SK-N-MC (cell line): ENCODE results near the gene NFATC2.

Experiments
- EZH2 ChIP-seq: fragments of 200-600 bp; sonication (generic); IDR thresholded peaks from one replicate; pipeline ENCODE4 v1.6.1; 2017; ENCODE audit warnings: antibody characterized with exemption
- FOXP2 ChIP-seq: optimal IDR thresholded peaks from 2 replicates; pipeline ENCODE3; 2011; ENCODE audit warnings: mild to moderate bottlenecking, moderate library complexity; ENCODE audit not compliant: insufficient read depth; ENCODE audit errors: extremely low read length, control extremely low read depth
- POLR2AphosphoS5 ChIP-seq: IDR thresholded peaks from 2 replicates; pipeline ENCODE4 v1.6.1; 2012; ENCODE audit warnings: mild to moderate bottlenecking, low read depth, low read length, borderline replicate concordance

DNA sequence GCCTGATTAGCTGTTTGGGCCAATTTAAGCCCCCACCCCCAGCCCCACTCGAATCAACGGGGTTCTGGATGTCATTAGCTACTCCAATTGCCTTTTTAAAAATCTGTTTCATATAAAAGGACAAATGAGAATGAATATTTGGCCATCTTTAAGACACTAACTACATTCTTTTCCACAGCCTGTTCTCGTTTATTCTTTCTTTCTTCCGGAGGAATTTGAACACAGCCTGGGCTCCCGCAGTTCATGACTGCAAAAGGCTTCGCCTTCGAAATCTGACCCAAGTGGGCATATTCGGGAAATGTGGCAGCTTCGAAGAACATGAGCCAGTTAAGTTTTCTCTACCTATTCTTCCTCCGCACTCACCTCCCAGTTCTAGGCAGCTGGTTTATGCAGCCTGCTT is 49.4 kb upstream of the NFATC2 start:
- TF ChIP-seq POLR2AphosphoS5: no peak
- TF ChIP-seq EZH2: no peak
- no peak for TF ChIP-seq FOXP2
